LNCAP (cell line): ENCODE data around the gene AP2A2.

ENCODE experiments used
- CTCF ChIP-seq: fragments of 450-650 bp; IDR thresholded peaks from 2 replicates; pipeline ENCODE4 v1.5.1; 2017; ENCODE audit warnings: mild to moderate bottlenecking

Gene AP2A2

GRCh38 chr11:1040428-1041148 lies 114.9 kb downstream of the AP2A2 start:
- no peak for TF ChIP-seq CTCF

DNA sequence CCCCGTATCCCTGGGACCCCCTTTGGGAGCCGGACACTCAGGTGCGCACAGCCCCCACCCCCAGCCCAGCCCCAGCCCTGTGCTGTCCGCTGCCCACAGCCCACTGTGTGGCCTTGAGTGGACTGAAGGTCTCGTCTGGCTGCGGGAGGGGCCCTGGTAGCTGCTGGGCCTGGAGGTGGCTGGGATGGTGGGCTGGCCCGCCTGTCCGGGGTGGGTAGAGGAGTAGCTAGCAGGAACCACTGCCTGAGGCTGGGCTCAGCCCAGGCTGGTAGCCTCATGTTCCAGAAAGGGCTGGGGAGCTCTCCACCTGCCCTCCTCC lies 115.4 kb downstream of the AP2A2 start:
- no peak for TF ChIP-seq CTCF

DNA sequence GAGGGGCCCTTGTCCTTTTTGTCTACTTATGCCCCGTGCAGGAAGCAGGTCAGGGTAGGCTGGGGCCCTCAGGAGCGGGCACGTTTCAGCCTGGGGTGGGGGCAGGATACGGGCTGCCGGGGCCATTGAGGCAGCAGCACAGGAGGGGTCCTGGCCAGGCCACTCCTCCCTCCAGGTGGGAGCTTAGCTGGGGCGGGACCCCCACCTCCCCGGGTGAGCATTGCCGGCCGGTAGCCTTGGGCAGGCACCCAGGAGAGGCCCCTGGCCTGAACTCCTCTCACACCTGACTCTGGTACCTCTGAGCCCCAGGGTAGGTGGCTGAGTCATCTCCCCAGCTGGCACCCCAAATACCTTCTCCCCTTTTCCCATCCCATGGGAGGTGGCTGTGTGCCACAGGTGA lies 115.8 kb downstream of the AP2A2 start:
- no peak for TF ChIP-seq CTCF

GRCh38 chr11:1041936-1042608 lies 116.4 kb downstream of the AP2A2 start:
- no peak for TF ChIP-seq CTCF

- TF ChIP-seq CTCF = no peak
Observed at GRCh38 chr11:1042626-1043562, 117.2 kb downstream of the AP2A2 start.

DNA sequence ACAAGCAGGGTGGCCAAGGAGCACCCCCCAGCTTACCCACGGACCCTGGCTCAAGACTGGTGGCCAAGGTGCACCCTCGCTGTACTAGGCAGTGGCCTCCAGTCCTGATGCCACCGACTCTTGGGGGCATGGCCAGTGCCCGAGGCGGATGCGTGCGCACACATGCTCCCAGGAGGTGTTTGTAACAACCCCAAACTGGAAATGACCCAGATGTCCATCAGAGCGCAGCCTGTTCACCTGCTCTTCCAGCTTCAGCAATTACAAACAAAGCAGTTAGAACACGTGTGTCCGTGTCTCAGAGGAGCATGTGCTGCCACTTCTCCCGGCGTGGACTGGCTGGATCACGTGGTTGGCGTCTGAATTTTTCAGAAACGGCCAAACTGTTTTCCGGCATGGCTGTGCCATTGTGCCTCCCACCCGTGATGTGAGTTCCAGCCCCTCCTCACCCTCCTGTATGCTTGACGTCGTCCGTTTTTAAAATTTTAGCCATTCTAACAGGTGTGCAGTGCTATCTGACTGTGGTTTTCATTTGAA lies 118.0 kb downstream of the AP2A2 start:
- no peak for TF ChIP-seq CTCF

- TF ChIP-seq CTCF = no peak
Observed at GRCh38 chr11:1044160-1044559, 118.5 kb downstream of the AP2A2 start.
